Suprapubic skin (tissue), 4 donors: ENCODE measurements around the gene EIF5. TPM values are rescaled to one million over a fixed set of nuclear protein-coding genes. Genes with fewer than 3 reads are reported as not detected.
A peak's percentile ranks its signal among the peaks of the same experiment; 100 is the strongest.

ENCODE experiments used
- DNase-seq, 2 donors: peaks; one replicate each; pipeline ENCODE4 v3.0.0-alpha.2; 2019; ENCODE audit warnings: low spot score in 2 of 2
- H3K27ac ChIP-seq: fragments of 200-600 bp; sonication (generic); one replicate; pipeline ENCODE4 v1.5.1; 2019
- H3K27me3 ChIP-seq: fragments of 200-600 bp; sonication (generic); one replicate; pipeline ENCODE4 v1.5.1; 2019
- H3K36me3 ChIP-seq: fragments of 200-600 bp; sonication (generic); one replicate; pipeline ENCODE4 v1.5.1; 2019
- H3K4me1 ChIP-seq: fragments of 200-600 bp; sonication (generic); one replicate; pipeline ENCODE4 v1.5.1; 2019
- H3K4me3 ChIP-seq: fragments of 200-600 bp; sonication (generic); one replicate; pipeline ENCODE4 v1.5.1; 2019; ENCODE audit warnings: mild to moderate bottlenecking
- H3K9me3 ChIP-seq: fragments of 200-600 bp; sonication (generic); one replicate; pipeline ENCODE4 v1.5.1; 2019
- CTCF ChIP-seq, 2 donors: fragments of 200-600 bp in 1 of 2; fragments of 450-650 bp in 1 of 2; sonication (generic) in 1 of 2; IDR thresholded peaks; one replicate each; pipeline ENCODE4 v1.5.1; 2016 to 2019; ENCODE audit warnings: antibody characterized with exemption in 2 of 2, mild to moderate bottlenecking in 1 of 2, moderate library complexity in 1 of 2
- EP300 ChIP-seq: sonication (generic); formaldehyde crosslinking; IDR thresholded peaks from one replicate; pipeline ENCODE4 v1.6.1; 2017; ENCODE audit warnings: antibody characterized with exemption
- WGBS: methylation state at CpG from one replicate; pipeline ENCODE4 v1.1.5; 2018; 5-methylcytosine and 5-hydroxymethylcytosine counted together
- total RNA-seq, 4 donors: library from RNA; depleted of rRNA; stranded (reverse); fragments of >200 nt; gene quantifications; one replicate each; pipeline ENCODE4 v1.1.0, GENCODE V29; 2016

EIF5 gene
- total RNA-seq, 4 donors from 2014 or later, result 167 to 241 (median 194) TPM

DNA sequence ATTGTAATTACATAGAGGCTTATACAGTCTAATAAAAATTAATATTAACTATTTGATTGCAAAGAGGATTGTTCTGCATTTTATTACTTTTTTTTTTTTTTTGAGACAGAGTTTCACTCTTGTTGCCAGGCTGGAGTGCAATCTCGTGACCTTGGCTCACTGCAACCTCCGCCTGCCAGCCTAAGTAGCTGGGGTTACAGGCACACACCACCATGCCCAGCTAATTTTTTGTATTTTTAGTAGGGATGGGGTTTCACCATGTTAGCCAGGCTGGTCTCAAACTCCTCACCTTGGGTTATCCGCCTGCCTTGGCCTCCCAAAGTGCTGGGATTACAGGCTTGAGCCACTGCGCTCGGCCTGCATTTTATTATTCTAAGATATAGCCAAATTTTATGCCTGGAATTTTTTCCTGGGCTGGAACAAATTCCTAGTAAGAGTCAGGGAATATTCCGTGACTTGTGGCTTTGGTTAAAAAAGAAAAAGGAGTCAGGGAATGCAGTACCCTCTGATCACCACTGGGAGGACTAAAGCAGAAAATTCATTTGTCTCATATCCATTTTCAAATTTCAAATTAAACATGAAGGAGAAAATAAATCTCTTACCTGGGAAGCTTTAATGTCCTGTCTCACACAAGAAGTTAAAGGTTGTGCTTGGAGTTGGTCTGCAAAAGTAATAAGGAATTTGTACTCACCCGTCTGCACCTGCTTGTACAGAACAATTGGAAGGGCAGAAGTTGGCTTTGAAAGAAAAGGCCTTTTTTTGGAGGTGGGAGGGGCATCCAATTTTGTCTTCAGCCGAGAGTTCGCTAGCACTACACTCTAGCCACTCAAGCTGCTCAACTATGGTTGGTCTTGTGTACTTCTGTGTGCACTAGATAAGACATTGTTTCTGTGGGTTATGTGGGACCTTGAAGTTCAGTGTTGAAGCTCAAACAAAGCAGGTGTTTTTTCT, 59.9 kb downstream of the EIF5 start:
- Histone ChIP-seq H3K27ac (no peak overlapping the region), H3K4me1 (peaks cover 65% of the 10 kb centered on the region), H3K36me3 (no peaks in the 10 kb centered on the region), H3K9me3 (no peaks in the 10 kb centered on the region), H3K4me3 (no peak overlapping the region), H3K27me3 (no peaks in the 10 kb centered on the region)
- DNase-seq, result no peak
- TF ChIP-seq EP300 (no peak), CTCF (IDR thresholded peaks at IDR 0.05) (peak; percentile 82 to 83)
- WGBS, result 31% methylated on average over 9 of the region's 9 CpGs

Other genes with a start within 250 kb of the EIF5 start
- 1 to 10 TPM in 1 of 4 donors, not detected in 3; 1.5 TPM for gene EXOC3L4, start 239.5 kb upstream of the EIF5 start, total RNA-seq
- gene TNFAIP2, start 210.8 kb upstream of the EIF5 start, total RNA-seq, result 10 to 100 TPM; 11.9 to 23.3 (median 16.4) TPM
- 10 to 100 TPM; 44.6 to 95.2 (median 57.2) TPM for gene MARK3, start 51.2 kb downstream of the EIF5 start, total RNA-seq
- gene CKB, start 188.6 kb downstream of the EIF5 start, total RNA-seq, result 100 to 1,000 TPM; 107 to 172 (median 128) TPM
- 10 to 100 TPM; 15.9 to 21.9 (median 18.5) TPM for gene TRMT61A, start 195.0 kb downstream of the EIF5 start, total RNA-seq
- gene BAG5, start 228.4 kb downstream of the EIF5 start, total RNA-seq, result 10 to 100 TPM; 30.2 to 55.1 (median 39.9) TPM
- gene COA8, start 228.7 kb downstream of the EIF5 start, total RNA-seq, result 10 to 100 TPM; 17.1 to 30.3 (median 21.9) TPM